Hippocampal formation (tissue), 2 donors: ENCODE measurements around the gene LILRA2.
"Not testable (repeated sequence)": the region's sequence is repeated elsewhere in the genome, so short reads cannot be mapped to it uniquely, and the experiment has no call there.

ENCODE experiments used
- DNase-seq, 2 donors: peaks; one replicate each; lab custom pipeline; 2025; lab: John Stamatoyannopoulos, UW

The LILRA2 gene

DNA sequence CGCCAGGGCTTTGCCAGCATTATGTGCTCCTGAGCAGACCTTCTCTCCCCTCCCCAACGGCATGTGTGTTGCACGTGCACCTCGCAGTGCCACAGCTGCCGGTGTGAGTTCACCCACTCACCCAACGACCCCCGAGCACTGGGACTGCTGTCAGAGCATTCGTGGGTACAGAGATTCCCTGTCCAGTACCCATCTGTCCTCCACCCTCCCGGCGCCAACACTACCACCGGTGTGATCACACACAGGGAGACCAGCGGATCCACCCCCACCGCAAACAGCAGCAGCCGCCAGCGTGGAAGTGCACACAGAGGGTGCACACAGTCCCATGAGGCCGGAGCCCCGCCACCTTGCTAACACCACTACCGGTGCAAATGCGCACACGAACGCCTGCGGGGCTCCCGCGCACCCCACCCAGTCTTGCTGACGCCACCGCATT lies 35.8 kb downstream of the LILRA2 start:
- DNase-seq: no peak

DNA sequence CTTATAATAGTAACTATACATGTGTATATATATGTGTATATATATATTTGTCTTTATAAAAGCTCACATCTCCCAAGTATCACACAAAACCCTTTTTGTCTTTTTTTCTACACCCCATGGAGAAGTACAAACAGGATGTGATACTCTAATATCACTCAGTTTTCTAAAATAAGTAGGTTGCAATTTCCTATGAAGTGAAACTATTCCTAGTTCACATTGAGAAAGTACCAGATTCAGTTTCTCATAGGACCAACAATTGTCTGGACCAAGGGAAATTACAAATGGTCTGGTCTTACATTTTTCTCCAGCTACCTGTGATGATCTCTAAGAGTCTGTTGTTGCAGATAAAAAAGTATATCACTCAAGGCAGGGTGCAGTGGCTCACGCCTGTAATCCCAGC lies 38.8 kb downstream of the LILRA2 start:
- DNase-seq: peak in 1 of 2 donors; percentile 12

DNA sequence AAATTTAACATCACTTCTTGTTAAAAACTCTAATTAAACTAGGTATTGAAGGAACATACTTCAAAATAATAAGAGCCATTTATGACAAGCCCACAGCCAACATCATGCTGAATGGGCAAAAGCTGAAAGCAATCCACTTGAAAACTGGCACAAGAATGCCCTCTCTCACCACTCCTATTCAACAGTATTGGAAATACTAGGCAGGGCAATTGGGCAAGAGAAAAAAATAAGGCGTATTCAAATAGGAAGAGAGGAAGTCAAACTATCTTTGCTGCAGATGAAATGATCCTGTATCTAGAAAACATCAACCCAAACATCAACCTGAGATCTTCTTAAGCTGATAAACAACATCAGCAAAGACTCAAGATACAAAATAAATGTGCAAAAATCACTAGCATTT lies 41.1 kb downstream of the LILRA2 start:
- no peak for DNase-seq

DNA sequence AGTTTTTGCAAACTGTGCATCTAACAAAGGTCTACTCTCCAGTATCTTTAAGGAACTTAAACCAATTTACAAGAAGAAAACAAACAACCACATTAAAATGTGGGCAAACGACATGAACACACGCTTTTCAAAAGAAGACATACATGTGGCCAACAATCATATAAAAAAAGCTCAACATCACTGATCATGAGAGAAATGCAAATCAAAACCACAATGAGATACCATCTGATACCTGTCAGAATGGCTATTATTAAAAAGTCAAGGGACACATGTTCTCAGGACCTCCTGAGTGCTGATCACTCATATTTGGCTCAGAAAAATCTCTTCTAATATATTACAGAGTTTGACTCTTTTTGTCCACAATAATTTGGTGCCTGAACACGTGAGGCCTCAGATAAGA lies 42.5 kb downstream of the LILRA2 start:
- no peak for DNase-seq

DNA sequence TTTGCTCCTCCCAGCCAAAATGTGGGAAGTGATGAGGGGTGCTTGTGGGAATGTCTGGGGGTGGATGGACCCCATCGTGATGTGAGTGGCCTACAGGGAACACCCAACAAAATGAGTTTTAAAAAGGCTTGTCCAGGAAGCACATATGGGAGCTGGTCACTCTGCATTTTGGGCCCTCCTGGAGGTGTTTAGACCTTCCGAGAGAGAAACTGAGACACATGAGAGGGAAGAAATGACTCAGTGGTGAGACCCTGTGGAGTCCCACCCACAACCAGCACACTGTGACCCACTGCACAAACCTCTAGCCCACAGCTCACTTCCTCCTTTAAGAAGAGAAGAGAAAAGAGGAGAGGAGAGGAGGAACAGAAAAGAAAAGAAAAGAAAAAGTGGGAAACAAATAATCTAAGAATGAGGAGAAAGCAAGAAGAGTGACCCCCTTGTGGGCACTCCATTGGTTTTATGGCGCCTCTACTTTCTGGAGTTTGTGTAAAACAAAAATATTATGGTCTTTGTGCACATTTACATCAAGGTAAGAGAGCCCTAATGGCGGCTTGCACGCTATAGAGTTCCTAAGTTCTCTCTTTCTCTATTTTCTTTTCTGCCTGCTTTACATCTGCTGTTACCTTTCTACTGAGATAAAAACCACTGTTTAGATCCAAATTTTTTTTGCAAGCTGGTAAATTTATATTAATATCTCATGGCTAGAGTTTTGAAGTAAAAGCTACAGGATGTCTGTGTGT lies 43.4 kb downstream of the LILRA2 start:
- no peak for DNase-seq

DNA sequence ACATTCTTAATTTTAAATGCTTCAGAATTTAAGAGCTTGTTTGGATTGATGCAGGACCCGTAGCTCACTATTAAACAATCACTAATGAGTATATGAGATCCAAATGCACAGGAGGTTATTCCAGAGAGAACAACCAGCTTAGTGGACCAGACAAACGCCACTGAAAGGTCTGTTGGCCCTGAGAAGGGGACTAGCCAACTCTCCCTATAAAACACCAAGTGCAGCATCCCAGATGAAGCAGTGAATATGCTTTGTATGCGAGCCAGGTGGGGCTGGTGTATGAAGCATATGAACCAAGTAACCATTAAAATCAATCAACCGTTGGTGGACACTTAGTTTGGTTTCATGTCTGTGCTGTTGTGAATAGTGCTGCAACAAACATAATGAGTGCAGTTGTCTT lies 46.9 kb downstream of the LILRA2 start:
- DNase-seq: no peak

DNA sequence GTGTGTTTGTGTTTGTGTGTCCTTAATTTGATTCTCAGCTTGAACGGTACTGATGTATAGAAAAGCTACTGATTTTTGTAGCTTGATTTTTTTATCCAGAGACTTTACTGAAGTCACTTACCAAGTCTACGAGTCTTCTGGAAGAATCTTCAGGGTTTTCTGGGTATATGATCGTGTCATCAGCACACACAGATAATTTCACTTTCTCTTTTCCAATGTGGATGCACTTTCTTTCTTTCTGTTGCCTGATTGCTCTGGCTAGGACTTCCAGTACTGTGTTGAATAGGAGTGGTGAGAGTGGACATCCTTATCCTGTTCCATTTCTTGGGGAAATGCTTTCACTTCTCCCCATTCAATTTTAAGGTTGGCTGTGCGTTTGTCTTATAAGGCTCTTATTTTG lies 48.8 kb downstream of the LILRA2 start:
- no peak for DNase-seq

DNA sequence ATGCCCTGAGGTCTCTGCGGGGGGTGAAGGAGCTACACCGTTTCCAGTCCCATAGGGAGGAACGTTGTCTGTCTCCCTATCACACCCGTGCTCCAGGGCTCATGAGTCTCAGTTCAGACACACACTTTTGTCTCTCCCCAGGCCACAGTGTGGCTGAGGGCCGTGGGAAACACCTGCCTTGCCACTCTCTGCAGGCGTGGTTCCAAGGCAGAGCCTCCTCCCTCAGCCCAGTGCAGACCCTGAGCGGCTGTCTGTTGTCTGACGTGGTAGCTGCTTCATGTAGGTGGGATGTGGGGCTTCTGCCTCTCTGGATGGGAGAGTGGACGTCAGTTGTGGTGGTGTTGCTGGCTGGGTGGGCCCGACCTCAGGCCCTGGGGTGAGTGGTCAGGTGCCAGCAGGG lies 50.6 kb downstream of the LILRA2 start:
- not testable (repeated sequence) for DNase-seq

DNA sequence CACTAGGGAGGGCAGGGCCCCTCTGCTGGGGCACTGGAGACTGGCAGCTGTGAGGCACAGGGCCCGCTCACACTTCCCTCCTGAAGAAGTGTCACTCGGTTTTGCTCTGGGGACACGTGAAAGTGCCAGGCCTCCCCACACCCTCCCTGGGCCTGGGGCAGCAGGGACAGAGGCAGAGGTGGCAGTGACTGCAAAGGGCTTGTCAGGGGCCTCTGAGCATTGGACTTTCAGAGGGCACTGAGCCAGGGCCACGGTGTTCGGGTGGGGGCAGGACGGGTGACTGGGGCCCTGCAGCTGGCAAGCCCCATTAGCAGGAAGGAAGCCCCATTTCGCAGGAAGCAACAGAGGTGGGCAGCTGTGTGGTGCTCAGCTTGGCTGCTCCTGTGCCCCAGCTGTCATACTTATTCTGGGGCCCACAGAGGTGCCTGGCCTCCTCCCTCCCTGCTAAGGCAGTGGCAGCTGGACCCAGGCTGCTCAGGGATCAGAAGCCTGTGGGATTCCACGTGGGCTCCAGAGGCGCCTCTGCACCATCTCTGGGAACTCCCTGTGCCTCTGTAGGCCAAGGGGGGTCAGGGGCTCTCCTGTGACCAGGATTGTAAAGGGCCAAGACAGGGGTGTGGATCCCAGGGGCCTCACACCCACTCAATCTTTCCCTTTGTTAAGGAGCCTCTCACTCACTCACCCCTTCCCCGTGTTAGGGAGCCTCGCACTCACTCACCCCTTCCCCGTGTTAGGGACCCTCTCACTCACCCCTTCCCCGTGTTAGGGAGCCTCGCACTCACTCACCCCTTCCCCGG lies 51.5 kb downstream of the LILRA2 start:
- not testable (repeated sequence) for DNase-seq

DNA sequence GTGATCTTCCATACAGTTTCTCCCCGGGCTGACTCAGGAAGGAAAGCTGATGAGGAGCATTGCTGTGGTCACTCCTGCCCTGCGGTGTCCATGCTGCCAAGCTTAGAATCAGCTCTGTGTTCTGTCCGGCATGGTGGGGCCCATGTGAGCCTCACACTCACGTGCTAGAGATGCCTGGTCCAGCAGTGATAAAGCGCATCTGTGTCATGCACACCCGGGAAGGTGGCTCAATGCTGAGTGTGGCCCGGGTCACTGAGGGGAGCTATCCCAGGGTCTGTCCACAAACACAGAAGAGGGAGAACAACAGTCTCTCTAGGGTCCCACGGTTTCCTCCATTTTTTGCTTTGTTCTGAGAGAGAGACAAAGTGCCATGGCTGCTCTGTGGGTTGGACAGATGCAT lies 53.2 kb downstream of the LILRA2 start:
- DNase-seq: no peak

DNA sequence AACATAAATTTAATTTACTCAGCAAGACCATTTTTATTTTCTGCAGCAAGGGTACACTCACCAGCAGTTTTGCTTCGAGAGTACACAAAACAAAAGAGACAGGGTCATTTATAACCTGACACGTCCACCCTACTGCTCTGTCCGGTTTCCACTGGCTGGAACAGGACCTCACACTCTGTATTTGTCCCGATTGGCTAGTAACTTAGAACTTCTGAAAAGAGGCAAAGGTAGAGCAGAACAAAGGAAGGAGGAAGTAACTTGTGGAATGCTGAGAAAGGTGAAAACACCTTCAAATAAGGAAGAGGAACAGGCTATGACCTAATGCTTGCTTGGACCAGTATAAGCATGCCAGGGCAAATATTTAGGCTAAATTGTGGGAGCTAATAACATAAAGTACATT lies 54.3 kb downstream of the LILRA2 start:
- DNase-seq: not testable (repeated sequence)

DNA sequence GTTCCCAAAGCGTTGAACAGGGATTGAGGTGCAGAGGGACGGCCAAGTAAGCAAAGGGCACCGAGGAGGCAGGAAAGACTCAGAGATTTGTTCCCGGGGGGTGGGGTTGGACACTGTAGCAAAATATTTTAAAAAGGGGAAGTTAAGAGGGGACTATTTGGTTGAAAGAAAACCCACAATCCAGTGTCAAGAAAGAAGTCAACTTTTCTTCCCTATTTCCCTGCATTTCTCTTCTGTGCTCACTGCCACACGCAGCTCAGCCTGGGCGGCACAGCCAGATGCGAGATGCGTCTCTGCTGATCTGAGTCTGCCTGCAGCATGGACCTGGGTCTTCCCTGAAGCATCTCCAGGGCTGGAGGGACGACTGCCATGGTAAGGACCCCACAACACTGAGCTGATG lies 56.7 kb downstream of the LILRA2 start, which contains the start of gene LILRB1:
TSS of gene LILRB1 (plus strand) at position 223 of the 400 bp plus-strand sequence. CDS start 590 bp downstream, outside the sequence.
- DNase-seq: not testable (repeated sequence)

DNA sequence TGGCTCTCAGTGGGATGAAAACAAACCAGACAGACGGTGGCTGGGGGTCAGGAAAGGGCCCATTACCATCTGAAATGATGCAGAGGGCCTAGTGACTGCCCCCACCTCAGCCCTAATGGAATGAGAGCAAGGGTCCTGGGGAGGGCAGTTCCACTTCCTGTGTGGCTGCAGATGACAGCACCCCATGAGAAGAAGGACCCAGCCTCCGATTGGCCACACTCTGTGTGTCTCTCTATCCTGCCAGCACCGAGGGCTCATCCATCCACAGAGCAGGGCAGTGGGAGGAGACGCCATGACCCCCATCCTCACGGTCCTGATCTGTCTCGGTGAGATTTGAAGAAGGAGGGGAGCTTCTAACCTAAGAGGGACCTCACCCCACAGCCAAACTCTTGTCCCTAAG lies 57.2 kb downstream of the LILRA2 start:
- no peak for DNase-seq

DNA sequence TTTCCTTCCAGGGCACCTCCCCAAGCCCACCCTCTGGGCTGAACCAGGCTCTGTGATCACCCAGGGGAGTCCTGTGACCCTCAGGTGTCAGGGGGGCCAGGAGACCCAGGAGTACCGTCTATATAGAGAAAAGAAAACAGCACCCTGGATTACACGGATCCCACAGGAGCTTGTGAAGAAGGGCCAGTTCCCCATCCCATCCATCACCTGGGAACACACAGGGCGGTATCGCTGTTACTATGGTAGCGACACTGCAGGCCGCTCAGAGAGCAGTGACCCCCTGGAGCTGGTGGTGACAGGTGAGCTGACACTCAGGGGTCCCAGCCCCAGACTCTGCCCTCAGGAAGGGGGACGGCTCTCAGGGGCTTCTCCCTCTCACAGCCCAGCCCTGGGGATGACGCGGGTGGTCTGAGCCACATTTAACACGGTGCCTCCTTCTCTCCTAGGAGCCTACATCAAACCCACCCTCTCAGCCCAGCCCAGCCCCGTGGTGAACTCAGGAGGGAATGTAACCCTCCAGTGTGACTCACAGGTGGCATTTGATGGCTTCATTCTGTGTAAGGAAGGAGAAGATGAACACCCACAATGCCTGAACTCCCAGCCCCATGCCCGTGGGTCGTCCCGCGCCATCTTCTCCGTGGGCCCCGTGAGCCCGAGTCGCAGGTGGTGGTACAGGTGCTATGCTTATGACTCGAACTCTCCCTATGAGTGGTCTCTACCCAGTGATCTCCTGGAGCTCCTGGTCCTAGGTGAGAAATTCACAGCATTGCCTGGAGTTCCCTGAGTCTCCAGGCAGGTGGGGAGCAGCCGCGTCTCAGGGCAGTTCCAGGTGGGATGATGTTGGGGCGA lies 58.1 kb downstream of the LILRA2 start:
- not testable (repeated sequence) for DNase-seq

DNA sequence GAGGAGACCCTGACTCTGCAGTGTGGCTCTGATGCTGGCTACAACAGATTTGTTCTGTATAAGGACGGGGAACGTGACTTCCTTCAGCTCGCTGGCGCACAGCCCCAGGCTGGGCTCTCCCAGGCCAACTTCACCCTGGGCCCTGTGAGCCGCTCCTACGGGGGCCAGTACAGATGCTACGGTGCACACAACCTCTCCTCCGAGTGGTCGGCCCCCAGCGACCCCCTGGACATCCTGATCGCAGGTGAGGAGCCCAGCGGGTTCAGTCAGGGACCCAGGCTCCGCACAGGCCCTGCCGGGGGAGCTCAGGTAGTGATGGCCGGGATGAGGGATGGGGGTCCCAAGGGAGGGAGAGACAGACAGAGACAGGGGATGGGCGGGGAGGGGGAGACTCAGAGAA lies 58.9 kb downstream of the LILRA2 start:
- not testable (repeated sequence) for DNase-seq

DNA sequence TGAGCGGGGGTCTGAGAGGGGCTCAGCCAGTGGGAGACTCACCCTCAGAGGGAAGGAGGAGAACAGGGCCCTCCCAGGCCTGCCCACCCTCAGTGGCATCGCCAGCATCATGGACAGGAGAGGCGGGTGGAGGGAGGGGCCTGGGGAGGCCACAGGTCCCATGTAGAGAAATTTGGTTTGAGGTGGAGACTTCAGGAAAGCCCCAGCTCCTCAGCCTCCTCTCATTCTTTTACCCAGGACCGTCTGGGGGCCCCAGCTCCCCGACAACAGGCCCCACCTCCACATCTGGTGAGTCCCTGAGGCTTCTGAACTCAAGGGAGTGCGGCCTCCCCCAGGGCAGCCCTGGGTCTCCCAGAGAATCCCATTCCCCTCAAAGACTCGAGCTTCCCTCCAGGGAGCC lies 59.8 kb downstream of the LILRA2 start:
- no peak for DNase-seq

DNA sequence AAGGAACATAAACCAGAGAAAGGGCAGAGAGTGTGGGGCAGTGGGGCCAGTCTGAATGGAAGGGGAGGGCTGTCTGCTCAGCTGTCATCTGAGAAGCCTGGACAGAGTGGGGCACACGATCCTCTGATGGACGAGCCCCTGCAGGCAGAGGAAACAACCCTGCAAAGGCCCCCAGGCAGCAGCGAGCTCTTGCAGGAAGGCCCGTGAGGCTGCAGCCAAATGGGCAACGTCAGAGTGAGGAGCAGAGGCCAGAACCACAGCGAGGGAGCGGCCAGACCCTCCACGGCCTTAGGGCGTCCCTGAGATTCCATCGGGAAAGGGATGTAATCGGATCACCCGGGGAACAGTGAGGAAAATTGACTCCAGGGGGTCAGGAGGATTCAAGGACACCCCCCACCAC lies 62.5 kb downstream of the LILRA2 start:
- not testable (repeated sequence) for DNase-seq

DNA sequence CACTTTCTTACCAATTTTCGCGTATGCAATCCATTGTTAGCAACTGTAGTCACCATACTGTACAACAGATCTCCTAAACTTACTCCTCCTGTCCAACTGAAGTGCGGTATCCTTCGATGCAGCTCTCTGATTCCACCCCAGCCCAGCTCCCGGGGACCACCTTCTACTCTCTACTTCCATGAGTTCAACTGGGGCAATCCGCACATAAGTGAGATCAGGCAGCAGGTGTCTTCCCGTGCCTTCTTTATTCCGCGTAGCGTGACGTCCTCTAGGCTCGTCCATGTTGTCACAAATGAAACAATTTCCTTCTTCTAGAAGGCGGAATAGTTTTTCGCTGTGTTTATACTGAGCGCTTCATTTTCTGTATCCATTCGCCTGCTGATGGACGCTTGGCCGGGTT lies 65.1 kb downstream of the LILRA2 start:
- DNase-seq: no peak
